GOT3 (cell line): ENCODE measurements around the gene RBSN.

Experiments used
- DNase-seq: peaks from one replicate; lab custom pipeline; 2025; ENCODE audit warnings: mixed read lengths; lab: John Stamatoyannopoulos, UW

RBSN gene

GRCh38 chr3:15060029-15060428, 38.9 kb downstream of the RBSN start:
- DNase-seq: no peak

GRCh38 chr3:15056676-15057404, 42.1 kb downstream of the RBSN start:
- DNase-seq: no peak

- DNase-seq: no peak
These were observed 43.9 kb downstream of the RBSN start for GRCh38 chr3:15055019-15055557.

- no peak for DNase-seq
These were observed 45.4 kb downstream of the RBSN start for GRCh38 chr3:15053541-15053940.

- no peak for DNase-seq
These were observed 46.4 kb downstream of the RBSN start for GRCh38 chr3:15052335-15053242.

GRCh38 chr3:15051531-15051930, 47.4 kb downstream of the RBSN start:
- no peak for DNase-seq

- no peak for DNase-seq
These were observed 48.4 kb downstream of the RBSN start for GRCh38 chr3:15050405-15051092.

- no peak for DNase-seq
These were observed 49.4 kb downstream of the RBSN start for GRCh38 chr3:15049584-15049983.

- DNase-seq: no peak
These were observed 53.3 kb downstream of the RBSN start for GRCh38 chr3:15045667-15046066.

GRCh38 chr3:15044326-15044725, 54.6 kb downstream of the RBSN start:
- DNase-seq: no peak

- DNase-seq: no peak
These were observed 55.4 kb downstream of the RBSN start for GRCh38 chr3:15043408-15044171.

- DNase-seq: no peak
These were observed 56.0 kb downstream of the RBSN start for GRCh38 chr3:15042936-15043335.

- no peak for DNase-seq
These were observed 57.0 kb downstream of the RBSN start for GRCh38 chr3:15041950-15042349.

- no peak for DNase-seq
These were observed 58.1 kb downstream of the RBSN start for GRCh38 chr3:15040844-15041243.

- DNase-seq: no peak
These were observed 60.6 kb downstream of the RBSN start for GRCh38 chr3:15038306-15038705.

- no peak for DNase-seq
These were observed 65.8 kb downstream of the RBSN start for GRCh38 chr3:15033103-15033502.

GRCh38 chr3:15032650-15033049, 66.3 kb downstream of the RBSN start:
- DNase-seq: no peak

GRCh38 chr3:15029625-15030024, 69.3 kb downstream of the RBSN start:
- no peak for DNase-seq

GRCh38 chr3:15023719-15024118, 75.2 kb downstream of the RBSN start:
- no peak for DNase-seq

GRCh38 chr3:15023249-15023648, 75.7 kb downstream of the RBSN start:
- no peak for DNase-seq
